ENCODE measurements around the gene DEPP1.
A peak's percentile ranks its signal among the peaks of the same experiment; 100 is the strongest.

Gene DEPP1

DNA sequence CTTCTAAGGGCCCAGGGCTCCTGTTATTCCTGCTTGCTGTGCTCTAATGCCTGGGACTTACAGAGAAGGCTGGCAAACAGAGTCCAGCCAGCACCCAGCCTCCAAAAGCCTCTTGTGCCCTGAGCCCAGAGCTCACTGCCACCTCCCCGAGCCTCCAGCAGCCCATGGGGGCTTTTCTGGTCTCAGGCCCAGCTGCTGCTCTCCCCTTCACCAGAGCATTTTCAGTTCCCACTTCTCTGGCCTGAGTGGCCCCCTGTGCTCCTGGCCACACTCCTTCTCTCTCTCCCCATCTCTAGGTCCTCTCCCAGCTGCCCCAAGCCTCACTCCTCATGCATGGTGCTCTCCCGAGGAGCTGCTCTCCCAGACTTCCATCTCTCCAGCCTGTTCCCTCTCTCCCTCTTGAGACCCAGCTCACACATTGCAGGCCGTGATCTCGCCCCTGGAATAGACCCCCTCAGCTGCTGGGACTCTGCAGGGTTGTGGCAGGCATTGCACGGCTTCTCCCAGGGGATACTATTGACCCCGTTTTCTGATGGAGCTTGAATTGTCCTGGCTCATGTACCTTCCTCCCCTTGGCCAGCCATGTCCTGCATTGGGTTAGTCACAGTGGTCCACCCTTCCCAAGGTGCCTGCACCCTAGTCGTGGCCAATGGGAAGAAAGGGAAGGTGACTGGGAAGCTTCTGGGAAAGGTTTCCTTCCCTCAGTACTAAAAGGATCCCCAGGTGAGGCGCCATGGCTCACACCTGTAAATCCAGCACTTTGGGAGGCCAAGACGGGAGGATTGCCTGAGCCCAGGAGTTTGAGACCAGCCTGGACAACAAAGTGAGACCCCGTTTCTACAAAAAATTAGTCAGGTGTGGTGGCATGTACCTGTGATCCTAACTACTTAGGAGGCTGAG lies 28.0 kb downstream of the DEPP1 start:
- no peak for DNase-seq

DNA sequence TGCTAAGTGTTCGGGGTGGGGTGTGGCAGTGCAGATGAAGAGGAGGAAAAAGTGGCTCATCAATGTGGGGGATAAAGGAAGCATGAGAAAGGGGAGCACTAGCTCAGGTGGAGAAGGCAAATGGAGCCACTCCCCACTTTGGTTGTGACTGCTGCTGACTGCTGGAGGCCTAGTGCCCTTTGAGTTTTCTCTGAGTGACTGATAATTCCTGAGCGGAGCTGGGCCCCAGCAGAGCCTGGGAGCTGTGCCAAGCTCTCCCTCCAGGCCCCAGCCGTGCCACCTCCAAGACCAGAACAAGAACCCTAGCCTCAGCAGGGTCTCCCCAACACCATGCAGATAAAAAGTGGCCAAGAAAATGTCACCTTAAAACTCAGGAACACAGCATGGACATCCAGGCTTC lies 28.7 kb downstream of the DEPP1 start:
- DNase-seq, result no peak

DNA sequence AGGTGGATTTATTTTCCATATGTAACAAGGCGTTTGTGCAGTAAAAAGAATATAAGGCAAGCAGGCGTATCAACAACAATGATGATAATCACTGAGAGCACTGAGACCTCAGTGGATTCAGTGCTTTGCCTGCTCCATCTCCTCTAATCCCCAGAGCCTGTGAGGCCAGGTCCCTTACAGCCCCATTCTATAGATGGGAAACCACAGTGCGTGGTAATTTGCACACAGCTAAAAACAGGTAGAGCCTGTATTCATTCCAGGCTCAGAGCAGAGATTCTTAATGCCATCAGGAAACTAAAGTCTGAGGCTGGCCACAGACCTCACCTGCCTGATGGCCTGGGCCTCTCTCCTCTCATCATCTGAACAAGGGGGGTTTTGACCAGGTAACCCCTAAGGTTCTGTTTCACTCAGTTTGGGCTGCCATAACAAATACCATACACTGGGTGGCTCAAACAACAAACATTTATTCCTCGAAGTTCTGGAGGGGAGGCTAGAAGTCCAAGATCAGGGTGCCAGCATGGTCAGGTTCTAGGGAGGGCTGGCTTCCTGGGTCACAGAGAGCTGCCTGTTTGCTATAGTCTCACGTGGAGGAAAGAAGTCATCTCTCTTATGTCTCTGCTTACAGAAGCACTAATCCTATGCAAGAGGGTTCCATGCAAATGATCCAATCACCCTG lies 29.3 kb downstream of the DEPP1 start:
- DNase-seq, result no peak

DNA sequence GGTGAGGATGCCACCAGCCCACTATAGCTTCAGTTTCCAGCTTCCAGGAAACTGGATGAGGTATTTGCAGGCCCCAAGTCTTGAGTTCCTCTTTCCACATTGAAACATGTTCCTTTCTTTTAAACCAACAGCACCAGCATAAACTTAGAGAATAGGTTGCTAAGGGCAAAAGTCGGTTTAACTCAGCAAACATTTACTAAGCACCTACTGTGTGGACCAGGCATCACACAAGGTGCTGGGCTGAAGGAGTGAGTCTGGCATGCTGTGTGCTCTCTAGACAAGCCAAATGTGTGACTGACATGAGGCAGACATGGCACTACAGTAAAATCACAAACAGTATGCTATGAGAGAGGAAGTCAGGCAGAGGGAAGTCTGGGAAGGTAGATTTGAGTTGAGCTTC lies 30.0 kb downstream of the DEPP1 start:
- no peak for DNase-seq

DNA sequence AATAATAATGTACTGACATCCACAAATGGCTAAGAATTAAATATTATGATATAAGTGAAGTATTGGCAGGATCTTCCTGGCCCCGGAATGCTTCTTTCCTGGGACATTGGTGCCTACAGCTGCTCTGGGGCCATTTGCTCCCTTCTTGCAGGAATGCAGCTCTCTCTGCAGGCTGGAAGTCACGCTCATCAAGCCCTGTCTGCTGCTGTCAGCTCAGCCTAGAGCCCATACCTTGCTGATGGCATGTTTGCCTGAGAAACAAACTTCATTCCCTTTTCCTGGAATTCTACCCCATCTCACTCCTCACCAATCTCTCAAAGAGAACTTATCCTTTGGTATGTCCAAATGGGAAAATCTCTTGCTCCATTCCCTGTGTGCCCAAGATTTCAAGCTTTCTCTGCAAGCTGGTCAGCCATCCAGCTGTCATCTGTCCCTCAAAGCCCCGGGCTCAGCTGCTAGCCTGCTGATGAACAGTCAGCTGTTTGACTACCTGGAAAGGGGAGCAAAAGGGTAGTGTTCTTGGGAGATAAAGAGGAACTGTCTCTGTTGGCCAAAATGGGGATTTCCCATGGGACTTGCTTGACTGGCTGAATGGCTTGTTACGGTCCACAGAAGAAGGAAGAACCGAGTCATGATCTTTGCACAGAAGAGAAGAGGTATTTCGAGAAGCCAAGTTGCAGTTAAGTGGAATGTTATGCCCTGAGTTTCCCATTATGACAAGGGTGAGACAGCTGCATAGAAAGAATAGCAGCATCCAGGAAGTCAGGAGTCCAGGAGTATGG lies 31.0 kb downstream of the DEPP1 start:
- no peak for DNase-seq

DNA sequence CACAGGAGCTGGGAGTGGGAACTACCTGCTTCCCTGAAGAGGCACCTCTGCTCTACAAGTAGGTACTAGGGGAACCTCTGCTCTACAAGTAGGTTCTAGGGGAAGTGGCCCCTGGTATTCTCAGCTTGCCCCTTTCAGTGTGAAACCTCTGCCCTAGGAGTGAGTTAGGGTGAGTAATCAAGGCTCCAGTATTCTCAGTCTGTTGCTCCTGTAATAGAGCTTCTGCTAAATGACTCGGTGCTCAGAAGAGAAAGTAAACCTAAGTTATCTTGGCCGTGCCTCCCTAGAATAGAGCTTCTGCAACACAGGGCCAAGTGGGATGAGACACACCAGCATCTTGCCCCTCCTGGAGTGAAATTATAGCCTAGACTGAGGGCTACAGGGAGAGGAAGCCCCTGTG lies 32.4 kb downstream of the DEPP1 start:
- DNase-seq, result no peak

DNA sequence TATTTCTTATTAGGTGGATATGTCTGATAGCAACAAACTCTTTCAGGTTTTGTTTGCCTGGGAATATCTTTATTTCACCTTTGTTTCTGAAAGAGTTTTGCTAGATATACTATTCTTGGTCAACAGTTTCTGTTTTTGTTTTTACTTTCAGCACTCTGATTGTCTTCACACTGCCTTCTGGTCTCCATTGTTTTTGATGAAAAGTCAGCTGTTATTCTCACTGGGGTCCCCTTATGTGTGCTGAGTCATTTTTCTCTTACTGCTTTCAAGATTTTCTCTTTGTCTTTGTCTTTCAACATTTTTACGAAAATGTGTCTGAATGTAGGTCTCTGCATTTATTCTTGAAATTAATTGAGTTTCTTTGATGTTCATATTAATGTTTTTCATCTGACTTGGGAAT lies 34.3 kb downstream of the DEPP1 start:
- no peak for DNase-seq

DNA sequence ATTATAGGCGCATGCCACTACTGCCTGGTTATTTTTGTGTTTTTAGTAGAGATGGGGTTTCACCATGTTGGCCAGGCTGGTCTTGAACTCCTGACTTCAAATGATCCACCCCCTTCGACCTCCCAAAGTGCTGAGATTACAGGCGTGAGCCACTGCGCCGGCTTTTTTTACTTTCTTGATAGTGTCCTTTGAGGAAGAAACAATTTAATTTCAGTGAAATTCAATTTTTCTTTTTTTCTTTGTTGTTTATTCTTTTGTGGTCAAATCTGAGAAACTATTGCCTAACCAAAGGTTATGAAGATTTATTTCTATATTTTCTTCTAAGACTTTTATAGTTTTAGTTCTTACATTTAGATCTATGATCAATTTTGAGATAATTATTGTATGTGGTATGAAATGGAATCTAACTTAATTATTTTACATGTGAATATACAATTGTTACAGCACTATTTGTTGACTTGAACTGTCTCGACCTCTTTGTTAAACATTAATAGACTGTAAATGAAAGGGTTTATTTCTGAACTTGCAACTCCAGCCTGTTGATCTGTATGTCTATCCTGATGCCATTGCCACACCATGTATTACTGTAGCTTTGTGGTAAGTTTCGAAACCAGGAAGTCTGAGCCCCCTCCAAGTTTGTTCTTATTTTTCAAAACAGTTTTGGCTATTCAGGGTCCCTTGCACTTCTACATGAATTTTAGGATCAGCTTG lies 38.8 kb downstream of the DEPP1 start:
- no peak for DNase-seq

DNA sequence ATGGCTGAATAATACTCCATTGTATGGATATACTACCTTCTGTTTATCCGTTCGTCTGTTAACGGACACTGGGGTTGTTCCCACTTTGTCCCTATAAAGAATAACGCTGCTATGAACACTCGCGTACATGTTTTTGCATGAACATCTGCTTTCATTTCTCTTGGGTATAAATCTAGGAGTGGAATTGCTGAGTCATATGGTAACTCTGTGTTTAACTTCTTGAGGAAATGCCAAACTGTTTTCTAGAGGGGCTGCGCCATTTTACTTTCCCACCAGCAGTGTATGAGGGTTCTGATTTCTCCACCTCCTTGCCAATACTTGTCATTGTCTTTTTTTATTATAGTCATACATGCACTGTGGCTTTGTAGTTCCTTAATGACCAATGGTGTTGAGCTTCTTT lies 39.7 kb downstream of the DEPP1 start:
- DNase-seq, result no peak

DNA sequence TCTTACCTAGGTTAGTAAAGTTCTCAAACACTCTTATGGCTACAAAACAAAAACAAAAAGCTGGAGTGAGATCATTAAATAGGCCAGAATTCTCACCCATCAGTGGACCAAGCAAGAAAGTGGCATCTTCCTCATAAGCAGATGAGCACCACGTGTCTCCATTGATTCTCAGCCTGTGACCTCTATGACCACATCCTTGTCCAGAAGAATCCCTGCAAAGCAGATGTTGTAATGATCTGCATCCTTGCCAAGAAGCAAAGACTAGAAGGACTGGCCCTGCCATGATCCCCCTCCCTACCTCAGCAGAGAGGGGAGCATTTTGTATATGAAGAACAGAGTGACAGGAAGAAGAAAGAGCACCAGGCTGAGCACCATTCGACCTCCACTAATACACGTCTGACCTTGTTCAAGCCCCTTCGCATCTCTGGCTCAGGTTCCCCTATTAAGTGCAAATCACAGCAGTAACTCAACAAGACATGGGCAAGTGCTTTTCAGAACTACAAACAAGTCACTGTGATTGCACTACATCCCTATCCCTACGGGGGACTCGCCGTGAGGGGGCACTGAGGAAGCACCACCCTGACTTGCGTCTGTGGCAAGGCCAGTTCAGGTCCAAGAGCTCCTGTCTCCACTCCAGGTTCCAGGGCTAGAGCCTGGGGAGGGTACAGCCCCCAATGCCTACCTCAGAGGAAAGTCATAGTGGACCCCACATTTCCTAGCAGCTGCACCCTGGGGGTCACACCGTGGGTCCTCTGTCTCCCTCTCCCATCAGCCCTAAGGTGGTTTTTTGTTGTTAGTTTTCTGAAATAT lies 41.2 kb downstream of the DEPP1 start:
- no peak for DNase-seq

DNA sequence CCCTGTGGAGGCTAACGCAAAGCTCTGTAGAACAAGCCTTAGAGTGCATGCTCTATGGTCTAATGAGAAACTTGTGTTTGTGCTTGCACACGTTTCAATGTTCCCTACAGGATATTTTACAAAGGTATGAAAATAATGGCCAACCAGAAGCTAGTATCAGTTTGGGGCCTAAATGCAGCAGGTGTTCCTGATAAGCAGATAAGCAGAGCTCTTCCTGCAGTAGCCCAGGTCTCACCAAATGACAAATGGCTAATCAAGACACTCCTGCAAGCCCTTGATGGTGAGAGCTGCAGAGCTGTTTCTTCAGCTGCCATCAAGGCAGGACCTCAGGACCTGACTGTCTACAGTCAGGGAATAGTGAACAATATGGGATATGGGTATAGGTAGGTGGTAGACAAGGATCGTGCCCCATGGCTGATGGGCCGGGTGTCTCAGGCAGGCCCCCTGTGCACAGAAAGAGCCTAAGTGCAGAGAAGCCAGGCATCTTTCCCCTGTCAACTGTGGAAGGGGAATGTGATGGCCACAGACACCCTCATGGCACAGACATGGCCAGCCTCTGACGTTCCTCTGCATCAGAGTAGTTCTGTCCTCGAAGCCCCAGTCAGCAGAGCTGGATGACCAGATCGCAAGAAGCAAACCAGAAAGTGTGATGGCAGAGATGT lies 42.2 kb downstream of the DEPP1 start:
- no peak for DNase-seq

DNA sequence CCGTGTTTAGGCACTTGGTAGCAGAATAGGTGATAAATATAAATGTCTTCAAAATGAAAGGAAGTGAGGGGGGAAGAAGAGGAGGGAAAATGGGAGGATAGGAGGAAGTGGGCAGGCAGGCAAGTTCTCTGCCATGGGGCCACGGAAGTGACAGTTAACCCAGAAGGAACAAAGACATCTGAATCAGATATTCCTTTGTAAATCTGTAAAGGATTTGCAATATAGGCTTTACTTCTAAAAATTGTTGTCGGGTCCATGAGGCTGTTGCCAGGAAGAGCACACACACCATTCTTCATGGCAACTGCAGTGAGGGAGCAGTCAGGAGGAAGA lies 42.7 kb downstream of the DEPP1 start:
- no peak for DNase-seq

DNA sequence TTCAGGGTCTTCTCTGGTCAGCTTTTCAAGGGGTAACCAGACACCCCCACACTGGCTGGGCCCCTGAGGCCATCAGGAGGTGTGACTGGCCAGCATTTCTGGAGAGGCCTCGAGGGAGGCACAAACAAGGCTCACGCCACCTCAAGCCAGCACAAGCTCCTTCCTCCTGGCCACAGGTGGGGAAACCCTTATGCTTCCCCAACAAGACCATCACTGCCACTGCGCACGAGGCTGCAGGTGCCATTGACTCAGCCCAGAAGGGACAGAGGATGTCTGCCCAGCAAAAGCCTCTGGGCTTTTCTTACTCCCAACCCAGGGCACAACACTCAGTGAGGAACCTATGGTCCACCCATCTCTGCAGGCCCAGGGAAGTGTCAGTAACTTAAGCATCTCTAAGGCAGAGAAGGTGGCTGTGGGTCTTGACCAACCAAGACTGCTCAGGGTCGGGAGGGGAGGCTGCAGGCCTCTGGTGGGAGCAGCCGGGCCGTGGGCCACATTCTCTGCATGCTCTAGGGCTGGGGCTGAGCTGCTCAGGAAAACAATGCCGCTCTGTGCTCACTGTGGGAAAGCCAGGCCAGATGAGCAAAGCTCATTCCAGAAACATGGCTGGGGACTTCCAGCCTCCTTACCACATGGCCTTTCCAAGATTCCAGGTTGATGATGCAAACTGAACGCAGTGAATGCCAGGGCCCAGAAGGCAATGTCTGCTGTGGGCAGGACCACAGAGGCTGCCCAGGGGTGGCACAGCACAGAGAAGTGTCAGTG lies 43.2 kb downstream of the DEPP1 start:
- DNase-seq, result no peak

DNA sequence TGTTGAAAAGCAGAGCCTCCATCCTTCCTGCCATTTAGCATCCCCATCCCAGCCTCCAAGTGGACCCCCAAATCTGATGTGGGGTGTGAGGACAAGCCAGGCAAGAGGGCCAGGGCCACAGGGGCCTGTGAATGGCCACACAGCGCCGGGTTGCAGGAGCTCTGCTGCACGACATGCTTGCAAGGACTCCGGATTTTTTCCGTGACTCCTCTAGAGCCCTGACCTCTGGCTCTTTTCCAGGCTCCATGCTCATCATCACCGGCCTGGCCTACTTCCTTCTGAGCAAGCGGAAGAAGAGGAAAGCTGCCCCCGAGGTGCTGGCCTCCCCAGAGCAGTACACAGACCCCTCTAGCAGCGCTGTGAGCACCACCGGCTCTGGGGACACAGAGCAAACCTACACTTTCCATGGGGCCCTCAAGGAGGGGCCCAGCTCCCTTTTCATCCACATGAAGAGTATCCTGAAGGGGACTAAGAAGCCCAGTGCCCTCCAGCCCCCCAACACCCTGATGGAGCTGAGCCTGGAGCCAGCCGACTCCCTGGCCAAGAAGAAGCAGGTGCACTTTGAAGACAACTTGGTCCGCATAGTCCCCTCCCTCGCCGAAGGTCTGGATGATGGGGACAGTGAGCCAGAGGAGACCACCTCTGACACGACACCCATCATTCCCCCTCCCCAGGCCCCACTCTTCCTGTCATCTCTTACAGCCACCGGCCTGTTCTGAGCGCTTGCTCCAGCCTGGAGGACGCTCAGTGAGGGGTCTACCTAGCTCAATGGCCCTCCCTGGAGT lies 44.0 kb downstream of the DEPP1 start:
- no peak for DNase-seq

DNA sequence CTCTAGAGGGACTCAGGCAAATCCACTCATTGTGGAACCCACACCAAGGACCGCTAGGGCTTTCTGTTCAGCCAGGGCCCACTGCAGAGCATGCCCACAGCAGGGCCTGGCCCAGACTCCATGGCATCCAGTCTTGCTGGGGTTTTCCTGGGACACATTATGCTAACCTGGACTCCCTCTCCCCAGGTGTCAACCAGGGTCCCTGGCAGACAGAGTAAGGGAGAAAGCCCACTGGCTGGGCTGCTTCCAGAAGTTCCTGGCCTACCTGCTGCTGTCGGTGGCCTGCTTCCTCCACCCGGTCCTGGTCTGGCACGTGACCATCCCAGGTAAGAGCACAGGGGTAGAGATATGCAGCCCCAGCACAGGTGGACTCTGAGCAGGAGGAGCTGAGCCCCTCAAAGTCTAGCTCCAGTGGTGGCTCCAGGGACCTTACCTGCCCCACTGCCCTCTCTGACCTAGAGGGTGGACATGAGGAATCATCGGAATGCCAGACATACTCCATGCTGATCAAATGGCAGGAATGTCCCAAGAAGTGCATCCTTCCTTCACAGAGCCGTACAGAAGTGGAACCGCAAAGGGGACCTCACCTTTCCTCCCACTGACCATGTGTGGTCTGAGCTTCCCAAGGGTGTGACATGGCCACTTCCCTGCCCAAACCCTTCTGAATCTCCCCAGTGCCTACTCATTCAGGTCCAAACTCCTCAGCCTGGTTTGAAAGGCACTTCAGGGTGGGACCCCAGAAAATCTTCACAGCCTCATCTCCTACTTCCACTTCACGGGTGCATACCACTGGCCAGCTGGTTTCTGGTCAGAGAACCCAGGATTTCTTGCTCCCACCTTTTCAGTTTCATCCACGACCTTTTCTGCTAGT lies 44.9 kb downstream of the DEPP1 start:
- no peak for DNase-seq

DNA sequence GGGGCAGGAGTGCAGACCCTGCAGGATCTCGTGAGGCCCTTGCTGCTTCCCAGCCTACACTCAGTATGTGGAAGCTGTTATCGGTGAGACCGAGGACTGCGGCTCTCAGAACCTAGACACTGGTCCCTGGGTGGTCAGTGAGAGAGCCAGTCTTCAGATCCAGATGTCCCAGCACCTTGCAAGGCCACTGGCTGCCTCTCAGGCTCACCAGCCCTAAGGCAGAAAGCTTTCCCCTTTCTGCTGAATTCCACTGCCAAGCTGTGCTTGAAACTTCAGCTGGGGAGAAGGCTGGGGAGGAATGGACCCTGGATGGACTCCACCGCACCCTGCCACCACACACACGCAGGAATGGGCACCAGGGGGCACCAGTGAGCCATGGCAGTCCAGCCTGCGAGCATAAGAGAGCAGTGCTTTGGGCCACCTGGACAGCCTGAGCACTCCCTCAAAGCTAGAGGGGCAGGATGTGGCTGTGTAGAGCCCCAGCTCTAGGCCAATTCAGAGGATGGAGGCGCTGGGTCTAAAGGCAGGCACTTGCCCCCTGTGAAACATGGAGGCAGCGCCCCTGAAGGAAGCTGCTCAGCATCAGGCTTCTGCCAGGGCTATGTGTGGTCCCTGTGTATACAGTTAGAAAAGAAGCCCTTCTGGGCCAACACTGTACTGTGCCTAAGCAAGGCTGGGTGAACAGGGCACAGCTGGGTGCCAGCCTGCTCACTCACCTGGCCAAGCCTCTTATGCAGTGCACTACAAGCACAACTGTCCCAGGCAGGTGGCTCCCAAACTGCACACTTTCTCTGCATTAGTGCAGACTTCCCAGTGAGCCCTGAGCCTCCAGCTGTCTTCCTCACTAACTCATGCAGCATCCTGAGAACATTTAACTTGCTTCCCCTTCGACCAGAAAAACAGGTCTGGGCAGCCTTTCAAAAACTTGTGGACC lies 45.8 kb downstream of the DEPP1 start:
- peak; percentile 81 for DNase-seq

DNA sequence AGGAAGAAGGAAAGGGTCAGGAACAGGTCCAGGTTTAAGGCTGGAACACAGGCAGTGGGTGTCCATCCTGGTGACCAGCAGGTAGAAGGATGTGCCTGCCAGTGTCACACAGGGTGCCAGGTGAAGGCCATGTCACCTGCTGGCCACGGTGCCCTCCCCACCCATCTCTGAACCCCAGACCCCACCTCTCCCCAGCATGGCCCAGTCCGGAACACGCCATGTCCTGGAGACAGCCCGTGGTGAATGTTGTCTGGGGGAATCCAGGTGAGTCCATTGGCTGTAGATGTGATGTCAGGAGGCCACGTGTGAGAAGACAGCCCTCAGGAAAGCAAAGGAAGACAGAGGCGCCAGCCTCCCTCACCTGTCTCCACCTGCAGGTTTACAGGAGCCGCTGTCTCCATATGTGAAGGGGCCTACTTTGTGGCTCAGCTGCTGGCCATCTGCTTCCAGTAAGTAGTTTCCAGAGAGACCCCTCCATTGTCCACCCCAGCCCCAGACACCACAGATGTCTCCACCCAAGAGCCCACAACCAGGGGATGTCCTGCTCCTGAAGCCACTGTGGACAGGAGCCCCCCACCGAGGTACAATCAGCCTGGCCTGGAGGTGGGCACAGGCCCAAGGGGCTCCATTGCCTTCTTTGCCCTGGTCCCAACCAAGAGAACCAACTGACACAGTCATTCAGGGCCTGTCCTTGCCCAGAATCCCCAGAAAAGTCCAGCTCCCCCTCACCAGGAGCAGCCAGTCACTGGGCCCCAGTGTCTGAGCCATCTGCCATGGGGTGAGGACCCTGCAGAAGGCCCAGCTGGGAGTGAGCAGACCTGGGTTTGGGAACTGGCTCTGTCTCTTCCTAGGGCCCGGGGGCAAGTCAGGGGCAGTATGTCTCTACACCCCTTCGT lies 46.7 kb downstream of the DEPP1 start:
- no peak for DNase-seq
